Stimulated activated CD4-positive, alpha-beta T cell treated with anti-CD3 and anti-CD28 coated beads, Interleukin-4, amount 100 ng/mL, for 4 hours (primary cell): Measurements from ENCODE around the gene VAMP4.
"Not testable (repeated sequence)": the region's sequence is repeated elsewhere in the genome, so short reads cannot be mapped to it uniquely, and the experiment has no call there.

Source experiments
- DNase-seq, 2 experiments: peaks; one replicate each; pipeline ENCODE4 v3.0.0-alpha.2; 2020

The VAMP4 gene

DNA sequence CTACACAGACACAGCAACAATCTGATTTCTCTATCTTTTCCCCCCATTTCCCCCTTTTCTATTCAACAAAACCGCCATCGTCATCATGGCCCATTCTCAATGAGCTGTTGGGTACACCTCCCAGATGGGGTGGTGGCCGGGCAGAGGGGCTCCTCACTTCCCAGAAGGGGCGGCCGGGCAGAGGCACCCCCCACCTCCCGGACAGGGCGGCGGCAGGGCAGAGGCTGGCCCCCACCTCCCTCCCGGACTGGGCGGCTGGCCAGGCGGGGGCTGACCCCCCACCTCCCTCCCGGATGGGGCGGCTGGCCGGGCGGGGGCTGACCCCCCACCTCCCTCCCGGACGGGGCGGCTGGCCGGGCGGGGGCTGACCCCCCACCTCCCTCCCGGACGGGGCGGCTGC lies 48.3 kb downstream of the VAMP4 start:
- DNase-seq, result not testable (repeated sequence)

DNA sequence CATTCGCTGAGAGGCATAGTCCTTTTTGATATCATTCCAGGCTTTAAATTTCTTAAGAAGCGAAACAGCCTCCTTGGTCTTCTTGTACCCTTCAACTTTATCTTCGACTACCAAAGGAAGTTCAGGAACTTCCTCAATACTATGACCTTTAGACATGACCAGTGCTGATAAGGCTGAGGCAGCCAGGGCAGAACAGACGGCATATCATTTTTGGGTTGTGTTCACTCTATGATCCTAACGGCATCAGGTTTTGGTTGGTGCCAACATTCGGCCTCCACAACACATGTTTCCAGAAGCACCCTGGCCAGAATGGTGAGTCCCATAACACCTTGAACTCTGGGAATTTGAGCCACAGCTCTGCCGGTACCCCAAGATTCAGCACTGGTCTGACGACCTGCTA lies 58.0 kb downstream of the VAMP4 start:
- DNase-seq, result no peak

DNA sequence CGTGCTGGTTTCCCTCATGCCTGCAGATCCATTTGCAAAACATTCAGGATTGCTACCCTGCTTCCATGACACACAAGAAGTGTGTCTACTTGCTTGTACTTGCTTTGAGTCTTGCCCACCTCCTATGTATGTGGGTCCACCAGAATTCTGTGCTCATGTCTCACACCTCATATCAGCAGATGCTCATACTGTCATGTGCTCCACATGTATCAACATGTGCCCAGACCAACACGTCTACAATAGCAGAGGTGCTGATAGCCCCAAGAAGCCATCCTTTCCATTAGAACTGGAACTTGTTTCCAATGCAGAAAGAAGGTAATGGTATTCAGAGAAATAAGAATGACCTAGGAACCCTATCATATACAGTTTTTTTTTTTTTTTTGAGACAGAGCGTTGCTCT lies 61.5 kb downstream of the VAMP4 start:
- DNase-seq, result no peak

DNA sequence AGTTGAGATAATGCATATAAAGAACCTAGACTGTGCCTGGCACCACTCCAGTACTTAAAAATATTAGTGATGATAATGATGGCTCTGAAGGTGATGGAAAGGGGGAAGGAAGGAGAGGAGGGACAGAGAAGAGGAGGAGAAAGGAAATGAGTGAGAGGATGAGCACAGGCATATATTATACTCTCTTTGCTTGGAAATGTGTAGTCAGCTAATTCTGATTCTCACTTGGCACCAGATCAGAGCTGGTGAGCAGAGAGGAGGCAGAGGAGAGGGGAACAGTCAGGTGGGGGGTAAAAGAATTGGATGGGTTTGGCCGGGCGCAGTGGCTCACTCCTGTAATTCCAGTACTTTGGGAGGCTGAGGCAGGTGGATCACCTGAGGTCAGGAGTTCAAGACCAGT lies 65.0 kb downstream of the VAMP4 start:
- no peak for DNase-seq

DNA sequence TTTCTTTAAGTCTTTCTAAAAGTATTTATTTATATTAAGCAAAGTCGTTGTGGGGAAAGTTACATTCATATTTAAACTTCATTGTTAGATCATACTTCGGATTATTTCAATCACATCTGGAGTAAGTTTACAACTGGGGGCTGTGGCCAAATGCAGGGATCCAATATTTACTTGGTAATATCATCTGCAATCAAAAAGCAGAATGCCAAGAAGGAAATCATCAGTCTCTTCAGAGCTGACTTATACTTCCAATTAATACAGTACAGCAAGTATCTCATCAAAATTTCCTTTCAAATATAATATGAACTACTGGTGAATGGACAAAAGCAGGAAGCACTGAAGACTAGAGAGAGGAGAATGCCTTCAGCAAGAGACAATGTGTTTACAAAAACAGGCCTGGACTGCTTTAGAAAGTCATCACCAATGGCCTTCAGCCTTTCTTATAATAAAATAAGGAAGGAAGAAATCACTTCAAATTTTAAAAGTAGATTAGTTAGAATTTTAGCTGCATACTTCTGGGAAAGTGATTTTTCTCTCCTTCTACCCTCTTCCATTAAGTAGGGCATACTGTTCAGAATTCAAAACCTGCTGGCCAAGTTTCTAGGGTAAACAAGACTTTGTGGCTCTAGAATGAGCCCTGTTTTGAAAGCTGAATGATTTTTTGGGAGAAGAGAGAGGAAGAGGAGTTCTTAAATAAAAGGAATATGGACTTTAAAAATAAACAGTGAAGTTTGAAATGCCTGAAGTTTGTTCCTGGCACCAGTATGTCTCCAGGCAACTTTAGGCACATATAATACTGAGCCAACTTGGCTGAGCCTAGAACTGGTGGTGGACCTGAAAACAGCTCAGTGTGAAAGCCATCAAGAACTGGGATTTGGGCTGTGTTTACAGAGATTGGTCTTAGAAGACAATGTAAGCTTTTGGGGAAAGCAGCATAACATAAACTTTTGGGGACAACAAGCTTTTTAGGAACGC lies 67.1 kb downstream of the VAMP4 start:
- DNase-seq, result no peak

DNA sequence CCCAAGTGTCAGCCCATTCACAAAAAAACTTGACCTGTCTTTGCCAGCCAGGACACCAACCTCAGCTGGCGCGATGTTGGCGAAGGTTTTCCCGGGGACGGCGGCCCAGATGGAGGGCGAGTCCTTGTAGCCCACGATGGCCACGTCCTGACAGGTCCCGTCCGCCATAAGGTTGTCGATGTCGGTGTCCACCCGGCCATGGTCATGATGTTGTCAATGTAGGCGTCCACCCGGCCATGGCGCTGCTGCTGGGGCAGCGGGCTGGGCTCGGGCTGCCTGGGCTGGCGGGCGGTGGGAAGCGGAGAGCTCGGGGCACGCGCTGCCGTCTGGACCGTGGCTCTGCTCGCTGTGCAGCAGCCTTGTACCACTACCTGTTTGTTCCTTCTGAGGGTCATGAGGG lies 71.1 kb downstream of the VAMP4 start:
- DNase-seq, result no peak

DNA sequence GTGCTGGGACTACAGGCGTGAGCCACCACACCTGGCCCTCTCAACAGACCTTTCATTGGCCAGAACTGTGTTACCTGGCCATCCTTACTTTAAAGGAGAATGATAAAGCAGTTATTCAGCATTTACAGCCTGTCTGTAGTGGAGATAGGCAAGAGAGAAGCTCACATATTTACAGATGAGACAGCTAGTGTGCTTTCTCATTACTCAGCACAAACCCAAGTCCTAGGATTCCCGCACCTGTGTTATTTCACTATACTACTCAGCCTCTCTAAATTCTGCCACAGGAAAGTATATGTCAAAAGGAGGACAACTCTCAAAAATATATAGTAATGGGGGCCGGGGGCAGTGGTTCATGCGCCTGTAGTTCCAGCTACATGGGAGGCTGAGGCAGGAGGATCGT lies 73.5 kb downstream of the VAMP4 start:
- DNase-seq, result no peak

DNA sequence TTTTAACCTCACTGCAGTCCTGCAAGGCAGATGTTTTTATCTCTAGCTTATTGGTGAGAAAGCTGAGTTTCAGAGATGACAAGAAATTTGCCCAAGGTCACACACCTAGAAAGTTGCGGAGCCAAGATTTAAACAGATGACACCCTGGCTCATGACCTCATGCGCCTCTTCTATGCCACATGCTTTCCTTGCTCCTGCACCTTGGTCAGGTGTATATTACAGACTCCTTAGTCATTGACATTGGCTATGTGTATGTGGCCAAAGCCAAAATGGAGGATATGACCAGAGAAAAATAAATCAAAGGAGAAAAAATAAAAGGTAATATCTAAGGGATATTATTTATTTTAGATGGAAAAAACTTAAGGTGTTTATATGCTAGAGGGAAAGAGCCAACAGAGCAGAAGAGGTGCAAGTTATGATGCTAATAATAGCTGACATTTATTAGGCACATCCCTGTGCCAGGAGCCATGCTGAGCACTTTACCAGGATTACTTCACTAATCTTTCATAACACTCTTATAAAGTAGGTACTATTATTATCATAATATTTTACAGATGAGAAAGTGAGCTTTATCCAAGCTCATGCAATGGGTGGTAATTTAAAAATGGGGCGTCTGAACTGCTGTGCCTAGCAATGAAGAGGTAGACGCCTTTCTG lies 75.6 kb downstream of the VAMP4 start:
- no peak for DNase-seq

DNA sequence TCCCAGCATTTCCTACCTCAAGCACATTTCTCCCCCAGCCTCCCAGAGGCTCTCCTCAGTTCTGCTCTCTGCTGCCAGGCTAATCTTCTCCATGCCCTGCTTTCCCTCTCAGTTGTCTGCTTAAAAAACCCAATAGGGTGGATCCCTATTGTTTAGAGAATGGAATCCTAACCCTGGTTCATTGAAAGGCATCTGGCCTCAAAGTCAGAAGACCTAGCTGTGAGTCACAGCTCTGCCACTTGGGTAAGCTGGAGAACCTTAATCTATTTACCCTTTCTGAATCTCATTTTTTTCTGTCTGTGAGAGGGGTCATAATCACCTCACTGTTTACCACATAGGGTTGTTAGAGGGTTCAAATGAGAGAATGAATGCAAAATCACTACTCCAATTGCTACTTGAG lies 76.9 kb downstream of the VAMP4 start:
- DNase-seq, result no peak

DNA sequence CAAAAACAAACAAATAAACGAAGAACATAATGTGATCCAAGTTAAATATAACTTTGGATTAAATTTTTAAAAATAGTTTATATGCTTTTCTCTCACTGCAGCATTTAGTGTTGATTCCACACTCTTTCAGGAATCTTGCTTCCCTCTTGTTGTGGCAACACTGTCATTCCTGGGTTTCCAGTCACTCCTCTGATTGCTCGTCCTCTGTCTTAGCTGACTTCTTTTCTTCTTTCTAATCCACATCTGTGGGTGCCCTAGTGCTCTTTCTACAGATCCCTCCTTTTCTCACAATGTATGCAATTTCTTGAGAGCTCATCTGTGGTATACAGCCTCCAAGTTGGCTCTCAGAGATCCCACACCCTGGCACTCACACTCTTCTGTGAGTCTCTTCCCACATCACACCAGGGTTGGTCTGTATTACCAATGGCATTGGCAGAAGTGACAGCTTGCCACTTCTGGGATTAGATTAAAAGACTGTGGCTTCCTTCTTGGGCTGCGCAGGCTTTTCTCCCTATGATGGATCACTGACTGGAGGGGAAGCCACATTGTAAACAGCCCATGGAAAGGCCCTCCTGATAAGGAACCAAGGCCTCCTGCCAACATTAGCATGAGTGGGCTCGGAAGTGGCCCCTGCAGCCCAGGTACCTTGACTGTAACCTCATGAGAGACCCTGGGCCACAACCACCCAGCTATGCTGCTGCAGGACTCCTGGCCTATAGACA lies 77.8 kb downstream of the VAMP4 start:
- DNase-seq, result no peak

DNA sequence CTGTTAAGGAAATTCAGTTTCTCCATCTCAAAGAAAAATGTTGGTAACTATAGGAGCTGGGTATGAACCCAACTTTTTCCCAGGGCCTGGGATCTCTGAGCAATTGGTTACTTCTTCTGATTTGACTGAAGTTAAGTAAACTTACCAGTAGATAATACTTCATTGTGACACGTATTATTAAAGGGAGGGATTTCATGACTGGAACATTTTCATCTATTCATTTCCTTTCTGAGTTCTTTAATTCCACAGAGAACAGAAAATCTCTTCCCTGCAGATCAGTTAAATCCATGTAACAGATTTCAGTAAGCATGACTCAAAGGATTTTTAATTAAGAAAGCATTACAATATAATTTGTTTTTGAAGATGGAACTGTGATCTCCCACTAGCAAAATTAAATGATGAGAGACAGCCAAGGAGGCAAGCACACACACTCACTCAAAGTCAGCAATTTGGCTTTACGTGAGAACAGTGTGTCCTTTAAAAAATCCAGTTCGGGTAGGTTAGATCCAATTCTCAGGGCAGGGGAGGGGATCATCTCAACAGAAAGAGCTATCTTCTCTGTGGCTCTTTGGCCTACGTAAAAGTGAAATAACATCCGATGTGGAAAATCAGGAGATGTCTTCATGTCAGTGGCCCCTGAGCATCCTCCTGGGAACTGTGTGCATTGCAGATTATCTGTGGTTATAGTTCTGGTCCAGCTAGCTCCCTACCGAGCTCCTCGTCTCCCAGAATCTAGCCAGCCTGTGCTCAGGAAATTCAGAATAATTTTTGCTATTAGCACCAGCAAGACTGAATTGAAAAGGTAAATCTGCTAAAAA lies 78.6 kb downstream of the VAMP4 start:
- no peak for DNase-seq

DNA sequence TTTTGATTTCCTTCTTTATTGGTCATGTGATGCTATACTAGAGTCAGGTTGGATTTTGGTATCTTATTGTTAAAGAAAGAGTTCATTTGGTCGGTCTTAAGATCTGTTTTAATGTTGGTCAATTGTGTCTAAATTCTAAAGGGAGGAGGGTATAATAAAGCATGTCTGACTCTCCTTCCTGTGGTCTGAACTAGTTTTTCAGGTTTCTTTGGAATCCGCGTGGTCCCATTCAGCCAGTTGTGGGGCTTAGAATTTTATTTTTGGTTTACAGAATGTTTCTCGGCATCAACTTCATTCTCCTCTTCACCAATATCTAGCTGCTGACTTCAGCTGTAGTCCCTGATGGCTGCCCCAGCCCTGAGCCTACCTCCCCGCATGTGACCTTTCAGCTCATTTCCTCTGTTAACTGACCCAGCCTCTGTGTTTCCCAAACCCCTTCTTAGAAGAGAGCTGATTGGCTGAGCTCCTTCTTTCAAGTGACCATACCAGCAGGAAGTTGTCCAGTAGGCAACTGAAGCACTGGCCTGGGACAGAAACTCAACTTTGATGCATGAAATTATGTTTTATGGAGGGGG lies 80.7 kb downstream of the VAMP4 start:
- no peak for DNase-seq

DNA sequence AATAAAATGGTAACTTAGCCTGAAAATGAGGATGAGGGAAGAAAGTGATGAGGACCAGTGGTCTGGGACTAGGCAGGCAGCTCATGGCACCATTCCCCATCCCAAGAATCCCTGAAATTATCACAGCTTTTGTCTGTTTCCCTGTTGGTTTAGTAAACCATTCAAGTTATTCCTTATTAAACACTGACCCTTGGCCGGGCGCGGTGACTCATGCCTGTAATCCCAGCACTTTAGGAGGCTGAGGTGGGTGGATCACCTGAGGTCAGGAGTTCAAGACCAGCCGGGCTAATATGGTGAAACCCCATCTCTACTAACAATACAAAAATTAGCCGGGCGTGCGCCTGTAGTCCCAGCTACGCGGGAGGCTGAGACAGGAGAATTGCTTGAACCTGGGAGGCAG lies 85.7 kb downstream of the VAMP4 start:
- not testable (repeated sequence) for DNase-seq

DNA sequence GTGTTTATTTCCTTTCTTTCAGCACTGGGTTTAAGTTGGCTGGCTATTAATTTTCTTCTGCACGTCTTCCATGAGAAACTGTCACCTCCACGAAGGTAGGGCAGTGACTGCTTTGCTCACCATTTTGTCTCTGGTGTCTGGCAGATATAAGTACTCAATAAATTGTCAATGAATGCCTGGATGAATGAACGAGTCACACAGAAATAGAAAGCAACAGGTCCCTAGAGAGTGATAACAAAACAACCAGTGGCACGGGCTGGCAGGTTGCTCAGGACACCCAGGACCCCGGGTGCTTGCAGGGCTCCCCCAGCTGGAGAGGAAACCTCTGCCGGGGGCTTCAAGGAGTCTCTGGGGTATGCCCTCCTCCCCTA lies 86.1 kb downstream of the VAMP4 start:
- no peak for DNase-seq

DNA sequence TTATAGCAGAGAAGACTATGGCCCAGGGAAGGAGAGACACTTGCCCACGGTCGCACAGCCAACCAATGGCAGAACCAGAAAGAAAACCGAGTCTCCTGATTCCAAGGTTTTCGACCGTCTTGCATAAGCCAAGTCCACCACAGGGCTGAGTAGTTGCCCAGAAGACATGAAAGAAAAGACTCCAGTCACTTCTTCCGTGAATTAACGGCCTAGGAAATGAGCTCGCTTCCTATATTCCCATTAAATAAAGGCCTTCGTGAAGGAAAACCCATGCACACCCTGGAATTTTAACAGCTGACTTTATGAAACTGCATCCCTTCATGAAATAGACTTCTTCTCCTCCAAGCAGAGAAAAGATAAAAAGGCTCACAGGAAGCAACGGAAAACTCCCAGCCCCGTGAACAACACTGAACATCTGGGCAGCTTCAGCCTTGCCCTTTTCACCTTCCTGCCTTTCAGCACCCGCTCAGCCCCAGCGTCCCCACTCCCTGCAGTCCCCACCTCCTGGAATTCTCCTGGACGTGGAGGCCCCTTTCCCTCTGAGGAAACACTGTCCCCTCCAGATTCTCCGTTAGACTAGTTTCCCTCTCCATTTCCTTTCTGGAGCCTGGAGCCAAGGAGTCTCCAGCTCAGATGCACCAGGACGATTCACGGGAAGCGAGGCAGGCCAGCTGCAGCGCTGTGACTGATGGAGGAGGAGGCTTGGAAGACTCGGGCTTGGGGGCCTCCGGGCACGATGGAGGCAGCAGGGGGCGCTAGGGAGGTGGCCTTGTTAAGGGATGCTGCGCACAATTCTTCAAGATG lies 86.7 kb downstream of the VAMP4 start:
- DNase-seq, result peak; percentile 46 to 66

DNA sequence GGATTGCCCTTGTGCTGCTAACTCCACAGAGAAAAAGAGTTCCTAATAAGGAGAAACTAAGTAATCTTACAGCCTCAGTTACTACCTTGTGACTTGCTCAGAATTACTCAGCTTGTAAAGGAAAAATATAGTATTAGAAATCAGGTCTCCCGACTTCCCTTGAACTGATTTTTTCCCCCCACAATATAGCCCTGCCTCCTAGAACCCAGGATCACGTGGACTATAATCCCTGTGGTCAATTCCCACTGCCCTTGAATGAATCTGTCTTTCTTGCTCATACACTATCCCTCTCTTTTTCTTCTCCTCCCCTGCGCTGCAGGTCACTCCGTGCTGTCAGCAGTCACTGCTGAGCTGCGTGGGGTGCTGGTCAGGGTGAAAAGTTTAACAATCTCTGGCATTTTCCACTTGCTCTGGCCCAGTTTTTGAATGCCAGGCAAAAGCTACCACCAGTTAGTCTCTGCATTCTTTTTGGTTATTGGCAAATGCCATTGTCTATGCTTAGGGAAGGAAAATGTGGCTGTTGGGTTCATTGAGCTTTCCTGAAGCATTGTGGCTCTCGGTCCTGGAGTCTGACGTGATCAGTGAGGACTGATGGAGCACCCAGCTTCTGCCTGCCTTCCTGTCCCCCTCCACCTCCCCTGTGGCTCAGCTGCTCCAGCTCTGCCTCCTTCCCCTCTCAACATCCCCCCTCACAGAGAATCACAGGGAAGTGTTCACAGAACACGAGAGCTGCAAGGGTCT lies 87.5 kb downstream of the VAMP4 start:
- DNase-seq, result no peak

DNA sequence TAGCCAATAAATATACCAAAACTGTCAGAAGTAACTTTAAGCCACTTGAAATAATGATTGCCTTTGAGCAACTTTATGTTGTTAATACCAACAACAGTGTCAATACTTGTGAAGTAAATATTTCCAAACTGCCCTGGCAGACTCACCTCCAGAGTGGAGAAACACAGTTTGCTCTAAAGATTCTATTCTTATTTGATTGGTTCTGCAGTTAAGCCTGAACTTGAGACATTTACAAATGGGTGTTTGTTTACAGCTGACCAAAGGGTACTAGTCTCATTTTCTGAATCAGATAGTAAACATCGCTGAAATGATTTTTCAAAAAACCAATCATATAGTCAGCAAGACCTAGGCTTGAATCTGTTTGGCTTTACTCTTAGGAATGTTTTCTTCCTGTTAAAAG lies 88.1 kb downstream of the VAMP4 start:
- no peak for DNase-seq

DNA sequence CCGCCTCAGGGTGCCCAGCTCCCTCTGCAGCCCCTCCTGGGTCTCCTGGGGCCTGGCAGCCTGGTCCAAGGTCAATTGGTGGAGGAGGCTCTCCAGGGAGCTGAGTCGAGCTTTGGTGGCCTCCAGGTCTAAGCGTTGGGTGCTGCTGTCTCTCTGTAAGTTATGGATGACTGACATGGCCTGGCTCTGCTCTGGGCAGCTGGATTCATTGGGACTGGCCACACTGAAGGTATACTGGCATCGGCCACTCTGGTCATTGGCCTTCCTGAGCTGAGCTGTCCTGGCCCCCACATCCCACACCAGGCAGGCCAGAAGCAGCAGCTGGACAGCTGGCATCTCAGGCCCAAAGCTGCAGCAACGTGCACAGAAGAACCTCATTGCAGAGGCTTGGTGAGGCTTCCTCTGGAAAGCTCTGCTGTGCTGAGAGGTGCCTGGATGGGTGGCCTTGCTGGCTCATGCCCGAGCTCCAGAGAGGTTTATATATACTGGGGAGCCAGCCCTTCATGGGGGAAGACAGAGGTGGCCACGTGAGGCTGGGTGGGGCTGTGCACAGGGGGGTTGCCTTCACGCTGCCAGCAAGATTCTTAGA lies 89.5 kb downstream of the VAMP4 start, which contains the start of gene MYOC:
TSS of gene MYOC (minus strand) at position 455 of the 589 bp plus-strand sequence. CDS start at position 378, 77 bp downstream.
- DNase-seq, result no peak
